22Rv1 (cell line): ENCODE results near the gene LRP2BP.

Experiments used
- CTCF ChIP-seq: fragments of 450-650 bp; IDR thresholded peaks from 2 replicates; pipeline ENCODE4 v1.5.1; 2017; ENCODE audit warnings: mild to moderate bottlenecking
- ZFX ChIP-seq: fragments of 450-650 bp; IDR thresholded peaks from 2 replicates; pipeline ENCODE4 v1.6.1; 2017; ENCODE audit warnings: antibody characterized with exemption, borderline replicate concordance

DNA sequence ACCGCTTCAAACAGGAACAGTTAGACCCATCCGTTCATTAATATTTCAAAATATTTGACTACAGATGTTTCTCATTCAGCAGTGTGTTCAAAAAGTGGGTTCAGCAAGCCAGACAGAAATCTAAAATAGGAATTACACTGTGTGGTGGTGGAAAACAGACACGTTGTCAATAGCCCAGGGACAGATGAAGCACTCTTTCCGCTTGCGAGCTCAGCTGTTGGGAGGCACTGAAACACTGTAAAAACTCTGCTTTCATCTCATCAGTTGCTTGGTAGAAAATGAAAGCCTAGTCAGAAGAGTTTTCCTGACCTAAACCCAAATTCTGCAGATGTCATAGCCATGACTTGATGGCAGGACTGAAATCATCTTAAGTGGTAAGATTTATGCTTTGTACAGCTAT is 38.5 kb downstream of the LRP2BP start:
- TF ChIP-seq CTCF (no peak), ZFX (no peak)
